SK-MEL-5 (cell line): ENCODE data around the gene FOXI2. TPM values are rescaled to one million over a fixed set of nuclear protein-coding genes. Genes with fewer than 3 reads are reported as not detected.

Source experiments
- DNase-seq: peaks from one replicate; pipeline ENCODE4 v3.0.0-alpha.2; 2016; ENCODE audit warnings: low read depth, low spot score
- in situ Hi-C: cut with HindIII; loops from 2 replicates; pipeline ENCODE4 v1.10.0; 2016; ENCODE audit warnings: low sequenced_read_pairs, high pct_unique_total_duplicates, low pct_unique_long_range_greater_than_20kb
- polyA plus RNA-seq, 2 experiments: library from polyadenylated mRNA; depleted of rRNA; stranded (reverse); fragments of >200 nt; gene quantifications; 2 replicates each; pipeline ENCODE4 v1.2.3, GENCODE V29; 2015
- total RNA-seq: library from RNA; depleted of rRNA; stranded (reverse); fragments of >200 nt; shearing (Covaris generic); gene quantifications from 2 replicates; pipeline ENCODE4 v1.2.3, GENCODE V29; 2014; rRNA removed

FOXI2 gene
- not detected in 2 replicates for total RNA-seq
- not detected in 2 replicates for polyA plus RNA-seq (2015; cell fraction: cytosol; rRNA removed)
- not detected in 2 replicates for polyA plus RNA-seq (2015; cell fraction: nucleus; rRNA removed)

DNA sequence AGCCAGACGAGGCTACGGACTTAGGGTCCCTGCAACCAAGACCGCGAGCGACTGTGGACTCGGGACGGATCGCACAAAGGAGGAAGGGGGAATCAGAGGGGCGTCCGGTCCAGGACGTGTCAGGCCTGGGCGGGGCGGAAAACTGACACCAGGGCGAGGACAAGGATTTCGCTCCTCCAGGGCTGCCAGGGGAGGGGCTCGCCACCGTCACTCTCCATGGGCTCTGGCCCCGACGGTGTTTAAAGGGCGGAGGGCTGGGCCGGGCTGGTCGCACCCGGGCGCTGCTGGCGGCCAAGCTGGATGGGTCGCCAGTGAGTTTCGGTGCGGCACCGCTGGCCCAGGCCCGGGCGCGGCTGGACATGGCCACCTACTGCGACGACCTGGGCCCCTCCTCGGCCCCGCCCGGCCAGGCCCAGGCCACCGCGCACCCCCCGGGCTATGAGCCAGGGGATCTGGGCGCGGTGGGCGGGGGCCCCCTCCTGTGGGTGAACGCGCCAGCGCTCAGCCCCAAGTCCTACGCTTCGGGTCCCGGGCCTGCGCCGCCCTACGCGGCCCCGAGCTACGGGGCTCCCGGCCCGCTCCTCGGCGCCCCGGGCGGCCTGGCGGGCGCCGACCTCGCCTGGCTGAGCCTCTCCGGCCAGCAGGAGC is at the start of gene FOXI2:
Gene FOXI2 (plus strand): TSS at position 271 of the 648 bp plus-strand sequence. CDS start 89 bp downstream, at position 360.
- DNase-seq = no peak
- in situ Hi-C loops = no loop called here

DNA sequence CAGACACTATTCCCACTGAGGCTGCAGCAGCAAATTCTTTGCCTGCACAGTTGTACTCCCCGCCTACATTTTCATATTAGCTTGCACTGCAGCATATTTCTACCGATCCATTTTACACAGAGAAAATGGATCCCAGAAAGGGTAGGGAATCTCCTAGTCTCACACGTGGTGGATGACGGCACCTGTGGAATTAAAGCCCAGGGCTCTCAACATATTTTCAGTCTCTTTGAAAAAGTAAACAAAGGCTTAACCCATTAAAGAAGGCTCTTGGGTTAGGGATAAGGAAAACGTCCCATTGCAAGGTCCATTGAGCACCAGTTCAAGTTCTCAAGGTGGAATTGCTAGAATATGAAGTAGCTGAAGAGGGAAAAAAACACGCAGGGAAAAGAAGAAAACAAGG is 49.4 kb upstream of the FOXI2 start:
- no peak for DNase-seq

DNA sequence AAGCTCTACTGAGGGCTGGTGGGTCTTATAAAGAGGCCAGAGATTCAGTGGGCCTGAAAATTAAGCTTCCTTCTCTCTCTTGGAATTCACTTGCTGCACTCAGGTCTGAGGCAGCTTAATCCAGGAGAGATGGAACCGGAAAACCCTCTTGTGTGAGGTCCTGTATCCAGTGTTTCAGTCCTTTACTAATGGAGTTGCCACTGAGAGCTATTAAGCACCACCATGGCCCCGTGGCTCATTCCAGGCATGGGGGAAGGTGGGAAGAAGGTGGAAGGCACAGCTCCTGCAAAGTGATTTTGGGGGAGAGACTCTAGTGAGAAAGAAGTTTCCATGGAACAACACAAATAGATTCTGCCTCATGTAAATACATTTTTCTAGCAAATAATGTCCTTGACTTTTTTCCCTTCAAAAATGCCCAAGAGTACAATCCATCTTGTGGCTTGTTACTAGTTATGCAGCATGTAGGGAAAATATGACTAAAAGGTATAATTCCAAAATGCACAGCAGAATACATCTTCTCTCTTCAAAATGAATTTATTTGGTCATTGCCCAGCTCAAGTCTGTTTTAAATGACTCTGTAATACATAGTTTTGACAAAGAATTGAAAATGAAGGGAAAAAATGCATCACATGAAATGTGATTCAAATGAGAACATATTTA is 46.7 kb upstream of the FOXI2 start:
- DNase-seq = no peak
- in situ Hi-C loops = no loop called here

More for the DNA sequence above, 49.4 kb upstream of the FOXI2 start:
- in situ Hi-C loops = no loop called here

GRCh38 chr10:127694580-127695193 is 42.3 kb upstream of the FOXI2 start:
- in situ Hi-C loops = no loop called here
- DNase-seq = peak; percentile 83

DNA sequence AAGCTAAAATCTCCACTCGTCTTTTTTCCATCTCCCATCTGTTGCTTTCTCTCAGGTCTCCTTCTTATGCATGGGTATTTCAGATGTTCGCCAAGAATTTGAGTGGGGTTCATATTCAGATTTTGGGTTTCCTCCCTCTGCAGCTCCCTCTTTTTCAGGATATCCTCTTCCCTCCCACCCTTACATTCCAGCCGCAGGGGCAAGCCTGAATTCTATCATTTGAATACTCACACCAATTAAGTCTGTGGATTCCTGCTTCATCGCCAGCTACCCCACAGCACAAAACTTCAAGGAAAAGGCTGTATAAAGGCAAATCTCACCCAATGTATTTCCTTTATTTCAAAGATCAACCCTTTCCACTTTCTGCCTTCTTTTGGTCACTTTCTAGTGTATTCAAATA is 41.6 kb upstream of the FOXI2 start:
- no peak for DNase-seq
- in situ Hi-C loops = no loop called here

- DNase-seq = no peak
- in situ Hi-C loops = no loop called here
Observed at GRCh38 chr10:127698886-127699285, 38.1 kb upstream of the FOXI2 start.

GRCh38 chr10:127699311-127699710 is 37.7 kb upstream of the FOXI2 start:
- no peak for DNase-seq
- in situ Hi-C loops = no loop called here

GRCh38 chr10:127702271-127702670 is 34.7 kb upstream of the FOXI2 start:
- in situ Hi-C loops = no loop called here
- DNase-seq = no peak

- no peak for DNase-seq
- in situ Hi-C loops = no loop called here
Observed at GRCh38 chr10:127715249-127715648, 21.7 kb upstream of the FOXI2 start.

DNA sequence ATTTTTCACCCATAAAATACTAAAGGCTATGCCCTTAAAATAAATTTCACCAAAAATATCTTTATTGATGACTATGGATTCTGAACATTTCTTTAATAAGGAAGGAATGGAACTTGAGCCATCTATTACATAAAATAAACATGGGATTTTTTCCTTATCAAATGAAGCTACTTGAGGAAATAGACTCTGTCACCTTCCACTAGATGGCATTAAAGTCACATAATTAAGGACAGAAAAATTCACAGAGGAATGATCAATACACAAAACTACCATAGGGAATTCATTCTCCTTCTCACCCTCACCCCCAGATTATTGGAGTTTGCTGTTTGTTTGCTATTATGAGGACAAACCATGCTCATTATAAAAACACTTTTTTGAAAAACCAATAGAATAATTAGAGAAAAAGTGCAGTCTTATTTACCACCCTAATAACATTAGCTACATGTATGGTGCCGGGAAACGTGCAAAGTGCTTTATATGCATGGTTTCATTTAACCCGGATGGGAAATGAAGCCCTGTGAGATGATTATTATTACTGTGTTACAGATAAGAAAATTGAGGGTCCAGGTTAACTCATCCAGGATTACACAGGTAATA is 21.1 kb upstream of the FOXI2 start:
- in situ Hi-C loops = no loop called here
- peak; percentile 45 for DNase-seq

DNA sequence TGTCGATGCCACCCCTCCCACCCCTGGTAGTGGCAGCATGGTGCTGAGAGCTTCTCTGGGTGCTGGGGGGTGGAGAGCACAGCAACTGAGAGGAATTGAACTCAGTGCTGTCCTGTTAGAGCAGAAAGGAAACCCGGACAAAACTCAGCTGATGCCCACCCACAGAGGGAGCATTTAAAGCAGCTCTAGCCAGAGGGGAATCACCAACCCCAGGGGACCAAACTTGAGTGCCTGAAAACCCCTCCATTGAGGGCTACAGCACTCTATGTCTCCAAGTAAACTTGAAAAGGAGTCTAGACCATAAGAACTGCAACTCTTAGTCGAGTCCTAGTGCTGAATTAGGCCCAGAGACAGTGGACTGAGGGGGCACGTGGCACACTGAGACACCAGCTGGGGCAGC is 16.8 kb upstream of the FOXI2 start:
- DNase-seq = peak; percentile 32
- in situ Hi-C loops = no loop called here

DNA sequence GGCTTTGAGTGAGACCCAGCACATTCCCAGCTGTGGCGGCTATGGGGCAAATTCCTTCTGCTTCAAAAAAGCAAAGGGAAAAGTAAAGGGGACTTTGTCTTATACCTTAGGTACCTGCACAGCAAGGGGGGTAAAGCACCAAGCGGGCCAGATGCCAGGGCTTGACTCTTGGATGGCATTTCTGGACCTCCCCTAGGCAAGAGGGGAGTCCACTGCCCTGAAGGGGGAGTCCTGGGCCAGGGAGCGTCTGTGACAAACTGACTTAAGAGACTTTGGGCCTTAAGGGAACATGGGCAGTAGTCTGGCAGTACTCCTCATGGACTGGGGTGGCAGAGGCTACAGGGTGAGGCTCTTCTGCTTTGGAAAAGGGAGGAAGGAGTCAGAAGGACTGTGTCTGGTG is 16.1 kb upstream of the FOXI2 start:
- in situ Hi-C loops = no loop called here

DNA sequence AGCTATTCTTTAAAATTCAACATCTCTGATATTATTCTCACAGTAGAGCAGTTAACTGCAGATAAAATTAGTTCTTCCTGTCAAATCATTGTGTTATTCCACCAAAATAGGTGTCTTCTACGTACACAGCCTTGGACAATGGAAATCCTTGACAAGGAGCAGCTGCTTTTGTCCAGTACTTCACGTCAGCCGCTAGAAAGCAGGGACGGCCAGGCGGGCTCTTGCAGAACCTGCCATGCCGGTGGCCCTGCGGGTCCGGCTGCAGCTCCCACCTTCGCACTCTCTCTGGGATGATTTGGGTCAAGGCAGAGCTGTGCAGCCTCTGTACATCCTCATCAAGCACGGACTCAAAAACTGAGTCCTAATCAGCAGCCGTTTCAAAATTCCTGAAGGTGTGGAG is 2.2 kb upstream of the FOXI2 start:
- in situ Hi-C loops = no loop called here
- DNase-seq = no peak

More for the DNA sequence above, 16.1 kb upstream of the FOXI2 start:
- DNase-seq = no peak

DNA sequence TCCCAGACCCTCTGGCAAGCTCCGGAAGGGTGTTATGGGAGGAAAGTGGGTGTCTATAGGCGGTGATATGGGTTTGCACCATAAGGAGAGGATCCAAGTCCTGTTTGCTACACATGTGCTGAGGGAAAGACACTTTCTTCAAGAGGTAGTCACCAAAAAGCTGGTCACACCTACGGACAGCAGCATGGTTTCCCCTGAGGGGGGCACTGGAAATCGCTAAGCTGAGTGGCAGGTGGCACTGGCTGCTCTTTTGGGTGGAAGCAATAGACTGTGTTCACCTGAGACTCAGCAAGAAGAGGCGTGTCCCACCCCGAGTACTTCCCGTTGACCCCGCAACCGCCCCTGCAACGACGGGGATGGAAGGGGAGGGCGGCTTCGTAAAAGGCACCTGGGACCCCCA is 1.8 kb upstream of the FOXI2 start:
- DNase-seq = no peak
- in situ Hi-C loops = no loop called here

DNA sequence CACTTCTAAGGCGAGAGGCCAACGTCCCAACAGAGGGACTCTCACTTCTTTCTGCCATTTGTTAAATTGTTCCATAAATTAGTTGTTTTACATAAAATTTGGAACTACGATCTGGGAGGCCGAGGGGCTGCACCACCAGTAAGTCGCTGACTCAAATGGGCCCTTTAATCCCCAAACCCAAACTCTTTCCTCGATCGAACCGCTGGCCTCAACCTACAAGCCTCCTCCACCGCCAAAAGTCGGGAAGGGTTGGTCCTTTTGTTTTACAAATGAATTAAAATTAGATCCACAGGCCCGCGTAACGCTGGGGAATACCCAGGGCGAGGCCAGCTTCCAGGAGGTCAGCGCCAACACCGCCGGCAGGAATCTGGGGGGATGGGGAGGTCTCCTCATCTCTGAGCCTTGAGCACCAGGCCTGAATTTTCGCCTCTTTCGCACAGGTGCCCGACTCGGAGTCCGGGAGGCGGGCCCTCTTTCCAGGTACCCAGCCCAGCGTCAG is 1.2 kb upstream of the FOXI2 start:
- in situ Hi-C loops = no loop called here
- DNase-seq = no peak

- in situ Hi-C loops = no loop called here
- no peak for DNase-seq
Observed at GRCh38 chr10:127736222-127736914, 617 bp upstream of the FOXI2 start.

DNA sequence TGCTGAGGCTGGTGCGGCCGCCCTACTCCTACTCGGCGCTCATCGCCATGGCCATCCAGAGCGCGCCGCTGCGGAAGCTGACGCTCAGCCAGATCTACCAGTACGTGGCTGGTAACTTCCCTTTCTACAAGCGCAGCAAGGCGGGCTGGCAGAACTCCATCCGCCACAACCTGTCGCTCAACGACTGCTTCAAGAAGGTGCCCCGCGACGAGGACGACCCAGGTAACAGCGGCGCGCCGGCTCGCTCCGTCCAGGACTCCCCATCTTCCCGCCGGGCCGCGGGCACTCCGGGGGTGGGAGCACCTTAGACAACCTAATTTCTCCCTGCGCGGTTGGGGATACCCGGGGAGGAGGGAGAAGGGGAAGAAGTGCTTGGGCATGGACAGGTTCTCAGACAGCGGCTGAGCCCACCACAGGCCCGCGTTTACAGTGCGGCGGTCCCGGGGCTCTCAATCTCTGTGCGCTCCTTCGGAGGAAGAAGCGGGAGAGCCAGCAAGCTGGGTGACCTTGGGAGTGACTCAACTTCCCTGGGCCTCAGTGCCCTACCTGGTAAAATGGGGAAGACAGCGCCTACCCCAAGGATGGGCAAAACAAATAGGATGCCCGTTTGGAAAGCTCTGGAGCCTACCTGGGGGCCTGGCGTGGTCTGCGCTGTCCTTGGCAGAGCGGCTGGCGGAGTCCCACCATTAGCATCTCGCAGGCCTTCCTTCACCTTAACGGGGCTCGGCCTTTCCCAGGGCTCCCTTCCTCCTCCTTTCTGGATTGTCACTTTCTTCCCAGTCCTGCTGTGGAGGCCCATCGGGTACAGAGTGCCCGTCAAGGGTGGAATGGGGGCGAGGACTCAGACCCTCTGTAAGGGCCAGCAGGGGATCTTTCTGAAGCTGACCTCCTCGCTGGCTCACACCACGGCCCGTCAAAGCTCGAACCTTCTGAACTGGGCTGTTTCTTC is 852 bp downstream of the FOXI2 start:
- DNase-seq = no peak
- in situ Hi-C loops = no loop called here
